ENCODE measurements around the gene STIMATE. TPM values are rescaled to one million over a fixed set of nuclear protein-coding genes. Genes with fewer than 3 reads are reported as not detected.

The STIMATE gene
- total and polyA plus RNA-seq, 10 of the 15 experiments (the other 5 are each of a cell fraction or from before 2014, with no cell fraction given): 0.24 to 24.1 (median 15.4) TPM

DNA sequence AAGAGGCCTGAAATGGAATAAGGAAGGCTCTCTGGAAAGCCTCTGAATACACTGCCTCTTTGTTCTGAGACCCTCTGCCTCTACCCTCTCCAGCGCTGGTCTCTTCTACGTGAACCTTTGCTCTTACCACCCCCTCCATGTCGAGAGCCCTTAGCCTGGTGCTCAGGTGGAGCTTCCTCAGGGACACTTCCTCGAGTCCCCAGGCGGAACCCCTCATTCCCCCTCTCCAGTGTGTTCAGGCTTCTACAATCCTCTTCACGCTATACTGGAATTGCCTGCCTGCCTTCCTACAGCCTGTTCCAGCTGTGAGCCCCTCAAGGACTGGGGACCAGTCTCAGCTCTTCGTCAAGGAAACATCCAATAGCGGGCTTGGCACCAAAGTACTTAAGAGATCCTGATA lies 7.4 kb downstream of the STIMATE start (continued):
- TF ChIP-seq TCF3 (IDR thresholded peaks at IDR 0.05; ENCODE audit: borderline replicate concordance, insufficient read depth, low read depth, low read length) (no peak), CHD4 (IDR thresholded peaks at IDR 0.05) (no peak), NR2F1 (conservative IDR thresholded peaks at IDR 0.05) (no peak)

DNA sequence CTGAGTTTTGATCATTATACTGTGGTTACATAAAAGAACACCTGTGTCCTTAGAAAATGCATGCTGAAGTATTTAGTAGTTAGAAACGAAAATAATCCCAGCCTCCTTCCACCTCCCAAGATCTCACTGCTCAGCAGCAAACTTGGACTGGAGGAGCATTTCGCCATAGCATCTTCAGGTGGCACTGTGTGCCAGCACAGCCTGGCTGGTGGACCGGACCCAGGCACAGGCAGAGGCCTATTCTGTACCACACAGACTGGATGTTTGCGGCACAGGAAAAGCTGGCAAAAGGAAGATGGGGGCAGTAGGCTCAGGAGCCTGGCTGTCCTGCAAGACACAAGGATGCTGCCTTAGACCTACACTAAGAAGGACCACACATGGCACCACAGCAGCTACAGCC lies 10.2 kb downstream of the STIMATE start:
- DNase-seq (ENCODE audit: low read depth, low spot score) (no peak), ATAC-seq (no peak), FAIRE-seq (no peak)
- ChIA-PET POLR2A (interaction anchor here (0.6 kb wide), 1 partner anchor 116 kb away, joined by 3 read pairs; no protein-coding TSS in a partner anchor), CTCF (no interaction called here), SMC1A (ENCODE audit: uncharacterized antibody, unreplicated experiment) (interaction anchor here (1.2 kb wide), 1 partner anchor 12 kb away, joined by 3 read pairs; no protein-coding TSS in a partner anchor), RAD21 (ENCODE audit: unreplicated experiment) (interaction anchor here (1.3 kb wide), 1 partner anchor 12 kb away, joined by 3 read pairs; no protein-coding TSS in a partner anchor)
- no peaks in the 10 kb centered on the region for H3K27me3 ChIP-seq (replicated peaks in 1 of 2; ENCODE audit: control insufficient read depth in 2 of 2, insufficient read depth in 2 of 2, low read length in 1 of 2)
- H3K4me3 ChIP-seq: no peak overlapping the region
- intact Hi-C loops (cut with micrococcal nuclease; ENCODE audit: unreplicated experiment): no loop called here
- H3K4me1 ChIP-seq (ENCODE audit: control insufficient read depth, insufficient read depth, low read length): peaks cover 12% of the 10 kb centered on the region
- H3K9me3 ChIP-seq (replicated peaks; ENCODE audit: control insufficient read depth, insufficient read depth, low read length): no peaks in the 10 kb centered on the region; the same call in 1 of the 3 replicates
- no peak overlapping the region for H3K4me2 ChIP-seq (ENCODE audit: control insufficient read depth, insufficient read depth)
- H3K27ac ChIP-seq (ENCODE audit: control insufficient read depth, insufficient read depth): no peak overlapping the region
- 85% methylated on average over 4 of the region's 4 CpGs for whole genome bisulfite sequencing (ENCODE audit: insufficient coverage, insufficient replicate concordance, low lambda C conversion rate, missing lambda C conversion rate)
- H4K20me1 ChIP-seq (ENCODE audit: control insufficient read depth, insufficient read depth): no peaks in the 10 kb centered on the region
- peaks cover 2 to 9% of the 10 kb centered on the region in 2 experiments; a peak in 3 of 4 replicates for H3K36me3 ChIP-seq (ENCODE audit: control insufficient read depth in 2 of 2, insufficient read depth in 2 of 2, low read length in 1 of 2)
- TF ChIP-seq TBL1XR1 (IDR thresholded peaks at IDR 0.05; ENCODE audit: low read depth, low read length) (no peak), STAT1 (conservative IDR thresholded peaks at IDR 0.05) (no peak), ZNF384 (IDR thresholded peaks at IDR 0.05; ENCODE audit: borderline replicate concordance, low read depth, low read length) (no peak), IKZF1 (conservative IDR thresholded peaks at IDR 0.05) (no peak), BRCA1 (IDR thresholded peaks at IDR 0.05; ENCODE audit: low read depth, low read length) (no peak), TARDBP (IDR thresholded peaks at IDR 0.05; ENCODE audit: borderline replicate concordance) (no peak), BACH1 (IDR thresholded peaks at IDR 0.05; ENCODE audit: borderline replicate concordance) (no peak), SMAD1 (IDR thresholded peaks at IDR 0.05; ENCODE audit: low read depth, partially characterized antibody) (no peak), MTA2 (IDR thresholded peaks at IDR 0.05; ENCODE audit: low read depth) (no peak)
- TF ChIP-seq, protein P1, sequence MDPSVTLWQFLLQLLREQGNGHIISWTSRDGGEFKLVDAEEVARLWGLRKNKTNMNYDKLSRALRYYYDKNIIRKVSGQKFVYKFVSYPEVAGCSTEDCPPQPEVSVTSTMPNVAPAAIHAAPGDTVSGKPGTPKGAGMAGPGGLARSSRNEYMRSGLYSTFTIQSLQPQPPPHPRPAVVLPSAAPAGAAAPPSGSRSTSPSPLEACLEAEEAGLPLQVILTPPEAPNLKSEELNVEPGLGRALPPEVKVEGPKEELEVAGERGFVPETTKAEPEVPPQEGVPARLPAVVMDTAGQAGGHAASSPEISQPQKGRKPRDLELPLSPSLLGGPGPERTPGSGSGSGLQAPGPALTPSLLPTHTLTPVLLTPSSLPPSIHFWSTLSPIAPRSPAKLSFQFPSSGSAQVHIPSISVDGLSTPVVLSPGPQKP (IDR thresholded peaks at IDR 0.05; ENCODE audit: low read depth, low read length): no peak
- TF ChIP-seq, protein P2, sequence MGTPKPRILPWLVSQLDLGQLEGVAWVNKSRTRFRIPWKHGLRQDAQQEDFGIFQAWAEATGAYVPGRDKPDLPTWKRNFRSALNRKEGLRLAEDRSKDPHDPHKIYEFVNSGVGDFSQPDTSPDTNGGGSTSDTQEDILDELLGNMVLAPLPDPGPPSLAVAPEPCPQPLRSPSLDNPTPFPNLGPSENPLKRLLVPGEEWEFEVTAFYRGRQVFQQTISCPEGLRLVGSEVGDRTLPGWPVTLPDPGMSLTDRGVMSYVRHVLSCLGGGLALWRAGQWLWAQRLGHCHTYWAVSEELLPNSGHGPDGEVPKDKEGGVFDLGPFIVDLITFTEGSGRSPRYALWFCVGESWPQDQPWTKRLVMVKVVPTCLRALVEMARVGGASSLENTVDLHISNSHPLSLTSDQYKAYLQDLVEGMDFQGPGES (IDR thresholded peaks at IDR 0.05): no peak
- TF ChIP-seq, protein P3, sequence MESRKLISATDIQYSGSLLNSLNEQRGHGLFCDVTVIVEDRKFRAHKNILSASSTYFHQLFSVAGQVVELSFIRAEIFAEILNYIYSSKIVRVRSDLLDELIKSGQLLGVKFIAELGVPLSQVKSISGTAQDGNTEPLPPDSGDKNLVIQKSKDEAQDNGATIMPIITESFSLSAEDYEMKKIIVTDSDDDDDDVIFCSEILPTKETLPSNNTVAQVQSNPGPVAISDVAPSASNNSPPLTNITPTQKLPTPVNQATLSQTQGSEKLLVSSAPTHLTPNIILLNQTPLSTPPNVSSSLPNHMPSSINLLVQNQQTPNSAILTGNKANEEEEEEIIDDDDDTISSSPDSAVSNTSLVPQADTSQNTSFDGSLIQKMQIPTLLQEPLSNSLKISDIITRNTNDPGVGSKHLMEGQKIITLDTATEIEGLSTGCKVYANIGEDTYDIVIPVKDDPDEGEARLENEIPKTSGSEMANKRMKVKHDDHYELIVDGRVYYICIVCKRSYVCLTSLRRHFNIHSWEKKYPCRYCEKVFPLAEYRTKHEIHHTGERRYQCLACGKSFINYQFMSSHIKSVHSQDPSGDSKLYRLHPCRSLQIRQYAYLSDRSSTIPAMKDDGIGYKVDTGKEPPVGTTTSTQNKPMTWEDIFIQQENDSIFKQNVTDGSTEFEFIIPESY (IDR thresholded peaks at IDR 0.05): no peak
- H2AFZ ChIP-seq (ENCODE audit: control insufficient read depth, low read depth, low read length): no peak overlapping the region
- no peak overlapping the region for H3K9ac ChIP-seq (ENCODE audit: control insufficient read depth, insufficient read depth, low read length)
- BruUV-seq (replicated peaks): no TSS peak
- in situ Hi-C loops (cut with MboI): no loop called here
- peaks cover 12% of the 10 kb centered on the region for H3K79me2 ChIP-seq (ENCODE audit: control insufficient read depth, insufficient read depth, low read length)

Measured in GM12878 (cell line).